ENCODE data around the gene RTP3. TPM values are rescaled to one million over a fixed set of nuclear protein-coding genes. Genes with fewer than 3 reads are reported as not detected.

Gene RTP3
- total RNA-seq, 1 experiment from 2014 or later, result not detected

DNA sequence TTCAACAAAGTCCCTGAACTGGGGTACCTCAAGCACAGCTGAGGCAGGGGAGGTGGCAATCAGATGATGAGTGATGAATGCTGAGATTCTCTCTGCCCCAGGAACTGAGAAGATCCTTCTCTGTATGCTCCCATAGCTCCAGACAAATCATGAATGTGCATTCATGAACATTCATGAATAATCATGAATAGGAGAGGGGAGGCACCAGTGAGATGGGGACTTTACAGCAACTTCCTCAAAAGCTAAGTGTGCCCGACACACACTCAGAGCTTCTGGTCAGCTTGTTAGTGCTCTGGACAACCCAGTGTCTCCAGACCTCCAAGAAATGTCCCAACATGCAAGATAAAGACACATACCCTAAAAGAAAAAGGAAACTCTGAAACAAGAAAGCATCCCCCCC is 44.1 kb downstream of the RTP3 start:
- intact Hi-C loops (cut with micrococcal nuclease; ENCODE audit: unreplicated experiment), result loop anchor here (5.0 kb wide), 1 partner anchor 35 kb away; no protein-coding TSS in a partner anchor
- BruUV-seq (replicated peaks), result no TSS peak
- no peak for DNase-seq
- H3K4me1 ChIP-seq, result no peaks in the 10 kb centered on the region
- CTCF ChIA-PET, result interaction anchor here (0.9 kb wide), 1 partner anchor 11 kb away, joined by 3 read pairs; no protein-coding TSS in a partner anchor
- H3K36me3 ChIP-seq (ENCODE audit: control insufficient read depth, insufficient read depth, low read length), result no peaks in the 10 kb centered on the region
- Mint-ChIP-seq H3K27me3 (ENCODE audit: insufficient read depth, unreplicated experiment) (no peaks in the 10 kb centered on the region), H3K4me3 (ENCODE audit: unreplicated experiment) (no peak overlapping the region), H3K27ac (ENCODE audit: unreplicated experiment) (no peak overlapping the region), H3K9me3 (ENCODE audit: unreplicated experiment) (no peaks in the 10 kb centered on the region), H3K36me3 (ENCODE audit: insufficient read depth, unreplicated experiment) (no peaks in the 10 kb centered on the region), H3K4me1 (ENCODE audit: low read depth, unreplicated experiment) (peaks cover 14% of the 10 kb centered on the region)
- no peaks in the 10 kb centered on the region for H3K27me3 ChIP-seq (replicated peaks; ENCODE audit: control insufficient read depth, insufficient read depth, low read length)
- no peaks in the 10 kb centered on the region for H3K9me3 ChIP-seq
- H3K4me3 ChIP-seq (ENCODE audit: low read depth, low read length), result no peak overlapping the region
- TF ChIP-seq, protein P1, sequence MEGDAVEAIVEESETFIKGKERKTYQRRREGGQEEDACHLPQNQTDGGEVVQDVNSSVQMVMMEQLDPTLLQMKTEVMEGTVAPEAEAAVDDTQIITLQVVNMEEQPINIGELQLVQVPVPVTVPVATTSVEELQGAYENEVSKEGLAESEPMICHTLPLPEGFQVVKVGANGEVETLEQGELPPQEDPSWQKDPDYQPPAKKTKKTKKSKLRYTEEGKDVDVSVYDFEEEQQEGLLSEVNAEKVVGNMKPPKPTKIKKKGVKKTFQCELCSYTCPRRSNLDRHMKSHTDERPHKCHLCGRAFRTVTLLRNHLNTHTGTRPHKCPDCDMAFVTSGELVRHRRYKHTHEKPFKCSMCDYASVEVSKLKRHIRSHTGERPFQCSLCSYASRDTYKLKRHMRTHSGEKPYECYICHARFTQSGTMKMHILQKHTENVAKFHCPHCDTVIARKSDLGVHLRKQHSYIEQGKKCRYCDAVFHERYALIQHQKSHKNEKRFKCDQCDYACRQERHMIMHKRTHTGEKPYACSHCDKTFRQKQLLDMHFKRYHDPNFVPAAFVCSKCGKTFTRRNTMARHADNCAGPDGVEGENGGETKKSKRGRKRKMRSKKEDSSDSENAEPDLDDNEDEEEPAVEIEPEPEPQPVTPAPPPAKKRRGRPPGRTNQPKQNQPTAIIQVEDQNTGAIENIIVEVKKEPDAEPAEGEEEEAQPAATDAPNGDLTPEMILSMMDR (IDR thresholded peaks at IDR 0.05; ENCODE audit: insufficient read depth in 1 of 2, low read depth in 1 of 2, low read length in 1 of 2, severe bottlenecking in 1 of 2, unreplicated experiment in 1 of 2), result no peak
- POLR2A ChIA-PET, result interaction anchor here (1.3 kb wide), 1 partner anchor 16 kb away, joined by 5 read pairs; no protein-coding TSS in a partner anchor

DNA sequence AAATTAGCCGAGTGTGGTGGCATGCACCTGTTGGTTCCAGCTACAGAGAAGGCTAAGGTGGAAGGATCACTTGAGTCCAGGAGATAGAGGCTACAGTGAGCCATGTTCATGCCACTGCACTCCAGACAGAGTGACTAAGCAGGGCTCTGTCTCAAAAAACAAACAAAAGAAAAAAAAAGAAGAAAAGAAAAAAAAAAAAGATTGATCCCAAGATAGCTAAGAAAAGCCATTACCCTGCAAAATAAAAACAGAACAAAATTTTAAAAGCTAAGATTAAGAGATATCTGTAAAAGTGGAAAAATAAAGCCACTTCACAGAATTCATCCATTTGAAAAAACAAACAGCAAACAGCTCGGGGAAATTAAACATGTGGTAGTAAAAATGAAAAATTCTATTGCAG is 44.6 kb downstream of the RTP3 start:
- Mint-ChIP-seq H3K4me3 (ENCODE audit: unreplicated experiment) (no peak overlapping the region), H3K4me1 (ENCODE audit: low read depth, unreplicated experiment) (peaks cover 14% of the 10 kb centered on the region), H3K27me3 (ENCODE audit: insufficient read depth, unreplicated experiment) (no peaks in the 10 kb centered on the region), H3K9me3 (ENCODE audit: unreplicated experiment) (no peaks in the 10 kb centered on the region), H3K36me3 (ENCODE audit: insufficient read depth, unreplicated experiment) (no peaks in the 10 kb centered on the region), H3K27ac (ENCODE audit: unreplicated experiment) (no peak overlapping the region)
- TF ChIP-seq, protein P1 (IDR thresholded peaks at IDR 0.05; ENCODE audit: insufficient read depth in 1 of 2, low read depth in 1 of 2, low read length in 1 of 2, severe bottlenecking in 1 of 2, unreplicated experiment in 1 of 2), result no peak
- no peak for DNase-seq
- H3K27me3 ChIP-seq (replicated peaks; ENCODE audit: control insufficient read depth, insufficient read depth, low read length), result no peaks in the 10 kb centered on the region
- H3K4me1 ChIP-seq, result no peaks in the 10 kb centered on the region
- no peaks in the 10 kb centered on the region for H3K36me3 ChIP-seq (ENCODE audit: control insufficient read depth, insufficient read depth, low read length)
- CTCF ChIA-PET, result interaction anchor here (0.9 to 1.2 kb wide), 2 partner anchors 11 to 54 kb away, joined by 3 to 4 read pairs; no protein-coding TSS in a partner anchor
- no peaks in the 10 kb centered on the region for H3K9me3 ChIP-seq
- intact Hi-C loops (cut with micrococcal nuclease; ENCODE audit: unreplicated experiment), result loop anchor here (5.0 kb wide), 1 partner anchor 35 kb away; no protein-coding TSS in a partner anchor
- POLR2A ChIA-PET, result interaction anchor here (1.3 kb wide), 1 partner anchor 16 kb away, joined by 5 read pairs; no protein-coding TSS in a partner anchor
- BruUV-seq (replicated peaks), result no TSS peak
- H3K4me3 ChIP-seq (ENCODE audit: low read depth, low read length), result no peak overlapping the region

DNA sequence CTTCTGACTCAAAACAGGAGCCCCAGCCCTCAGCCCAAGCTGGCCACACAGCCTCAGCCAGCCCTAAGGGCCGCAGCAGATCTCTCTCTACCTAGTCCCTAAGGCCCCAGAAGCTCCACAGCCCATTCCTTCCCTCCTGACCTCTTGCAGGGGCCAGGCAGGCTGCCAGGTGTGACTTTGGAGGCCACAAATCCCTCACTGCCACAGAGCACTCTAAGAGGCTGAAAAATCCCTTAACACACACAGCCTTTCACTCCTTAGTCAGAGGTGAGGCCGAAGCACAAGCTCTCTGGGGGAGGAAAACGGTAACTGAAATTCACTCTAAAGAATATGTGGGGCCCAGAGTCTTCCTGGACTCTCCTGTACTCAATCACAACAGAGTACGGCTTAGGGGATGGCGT is 45.0 kb downstream of the RTP3 start:
- H3K4me3 Mint-ChIP-seq (ENCODE audit: unreplicated experiment), result no peak overlapping the region
- H3K9me3 Mint-ChIP-seq (ENCODE audit: unreplicated experiment), result no peaks in the 10 kb centered on the region
- no peaks in the 10 kb centered on the region for H3K27me3 ChIP-seq (replicated peaks; ENCODE audit: control insufficient read depth, insufficient read depth, low read length)
- H3K27me3 Mint-ChIP-seq (ENCODE audit: insufficient read depth, unreplicated experiment), result no peaks in the 10 kb centered on the region
- no TSS peak for BruUV-seq (replicated peaks)
- no peak for DNase-seq
- POLR2A ChIA-PET, result interaction anchor here (1.3 kb wide), 1 partner anchor 15 kb away, joined by 5 read pairs; no protein-coding TSS in a partner anchor
- no peaks in the 10 kb centered on the region for H3K9me3 ChIP-seq
- H3K4me1 ChIP-seq, result no peaks in the 10 kb centered on the region
- intact Hi-C loops (cut with micrococcal nuclease; ENCODE audit: unreplicated experiment), result loop anchor here (5.0 kb wide), 1 partner anchor 36 kb away; no protein-coding TSS in a partner anchor
- peaks cover 14% of the 10 kb centered on the region for H3K4me1 Mint-ChIP-seq (ENCODE audit: low read depth, unreplicated experiment)
- H3K36me3 Mint-ChIP-seq (ENCODE audit: insufficient read depth, unreplicated experiment), result no peaks in the 10 kb centered on the region
- no peak overlapping the region for H3K27ac Mint-ChIP-seq (ENCODE audit: unreplicated experiment)
- H3K4me3 ChIP-seq (ENCODE audit: low read depth, low read length), result no peak overlapping the region
- no peaks in the 10 kb centered on the region for H3K36me3 ChIP-seq (ENCODE audit: control insufficient read depth, insufficient read depth, low read length)
- CTCF ChIA-PET, result interaction anchor here (1.2 kb wide), 1 partner anchor 54 kb away, joined by 4 read pairs; no protein-coding TSS in a partner anchor
- TF ChIP-seq, protein P1 (IDR thresholded peaks at IDR 0.05; ENCODE audit: insufficient read depth in 1 of 2, low read depth in 1 of 2, low read length in 1 of 2, severe bottlenecking in 1 of 2, unreplicated experiment in 1 of 2), result no peak

Measured in Caco-2 (cell line).